ENCODE results near the gene TLR5. TPM values are rescaled to one million over a fixed set of nuclear protein-coding genes. Genes with fewer than 3 reads are reported as not detected.

Gene TLR5
- polyA plus RNA-seq, 3 donors: 35.5 to 58.0 (median 45.7) TPM

- Histone ChIP-seq H3K27me3 (ENCODE audit: control insufficient read depth in 2 of 2, insufficient read depth in 2 of 2, low read length in 2 of 2) (no peaks in the 10 kb centered on the region), H3K4me3 (replicated peaks in 1 of 3; ENCODE audit: low read depth in 2 of 3, low read length in 3 of 3) (no peak overlapping the region), H3K4me1 (ENCODE audit: control insufficient read depth in 1 of 2, insufficient read depth in 2 of 2, low read length in 2 of 2) (peaks cover 3 to 6% of the 10 kb centered on the region in 2 donors), H3K9me3 (replicated peaks in 1 of 2; ENCODE audit: control insufficient read depth in 1 of 2, insufficient read depth in 1 of 2, low read length in 2 of 2) (no peaks in the 10 kb centered on the region), H4K20me1 (ENCODE audit: insufficient read depth, low read length) (no peaks in the 10 kb centered on the region), H2AFZ (ENCODE audit: insufficient read depth, low read depth, low read length, poor library complexity, severe bottlenecking) (no peak overlapping the region), H3K36me3 (replicated peaks in 1 of 2; ENCODE audit: control insufficient read depth in 1 of 2, insufficient read depth in 2 of 2, low read length in 2 of 2) (no peaks in the 10 kb centered on the region), H3K27ac (ENCODE audit: low read depth in 1 of 2, low read length in 2 of 2) (no peak overlapping the region), H3K79me2 (ENCODE audit: insufficient read depth, low read length) (no peaks in the 10 kb centered on the region), H3K4me2 (replicated peaks; ENCODE audit: extremely low read depth, low read length, poor library complexity, severe bottlenecking) (no peak overlapping the region), H3K9ac (ENCODE audit: insufficient read depth, low read length, poor library complexity, severe bottlenecking) (no peak overlapping the region)
- WGBS (ENCODE audit: insufficient coverage): 93% methylated on average over 11 of the region's 16 CpGs
- peaks cover 3% of the 10 kb centered on the region for H3K4me1 Mint-ChIP-seq
- intact Hi-C loops (cut with micrococcal nuclease): no loop called here
- no peak for TF ChIP-seq CTCF (IDR thresholded peaks at IDR 0.05)
- H3K36me3 Mint-ChIP-seq: no peaks in the 10 kb centered on the region
- DNase-seq: no peak
- H3K27me3 Mint-ChIP-seq (ENCODE audit: low read depth in 3 of 3): peaks cover 2 to 6% (median 6%) of the 10 kb centered on the region in 3 donors
- H3K27ac Mint-ChIP-seq: no peak overlapping the region
- peaks cover 0 to 2% (median 0%) of the 10 kb centered on the region in 7 donors for H3K9me3 Mint-ChIP-seq
- H3K4me3 Mint-ChIP-seq: no peak overlapping the region
Measured at GRCh38 chr1:223077247-223077833, 65.7 kb downstream of the TLR5 start.

GRCh38 chr1:223076362-223076761, 66.7 kb downstream of the TLR5 start:
- Mint-ChIP-seq H3K9me3 (peaks cover 0 to 2% (median 0%) of the 10 kb centered on the region in 7 donors), H3K27ac (no peak overlapping the region), H3K4me1 (peaks cover 3% of the 10 kb centered on the region), H3K27me3 (ENCODE audit: low read depth in 3 of 3) (peaks cover 3 to 4% (median 4%) of the 10 kb centered on the region in 3 donors), H3K4me3 (no peak overlapping the region), H3K36me3 (no peaks in the 10 kb centered on the region)
- WGBS (ENCODE audit: insufficient coverage): 85% methylated on average over 5 of the region's 6 CpGs
- no peak overlapping the region for H3K4me2 ChIP-seq (replicated peaks; ENCODE audit: extremely low read depth, low read length, poor library complexity, severe bottlenecking)
- no peak overlapping the region for H3K9ac ChIP-seq (ENCODE audit: insufficient read depth, low read length, poor library complexity, severe bottlenecking)
- no peaks in the 10 kb centered on the region for H4K20me1 ChIP-seq (ENCODE audit: insufficient read depth, low read length)
- no peaks in the 10 kb centered on the region for H3K79me2 ChIP-seq (ENCODE audit: insufficient read depth, low read length)
- H3K9me3 ChIP-seq (replicated peaks in 1 of 2; ENCODE audit: control insufficient read depth in 1 of 2, insufficient read depth in 1 of 2, low read length in 2 of 2): no peaks in the 10 kb centered on the region
- H3K4me1 ChIP-seq (ENCODE audit: control insufficient read depth in 1 of 2, insufficient read depth in 2 of 2, low read length in 2 of 2): peaks cover 3 to 5% of the 10 kb centered on the region in 2 donors
- intact Hi-C loops (cut with micrococcal nuclease): no loop called here
- H2AFZ ChIP-seq (ENCODE audit: insufficient read depth, low read depth, low read length, poor library complexity, severe bottlenecking): no peak overlapping the region
- no peak for TF ChIP-seq CTCF (IDR thresholded peaks at IDR 0.05)
- H3K27ac ChIP-seq (ENCODE audit: low read depth in 1 of 2, low read length in 2 of 2): no peak overlapping the region
- H3K36me3 ChIP-seq (replicated peaks in 1 of 2; ENCODE audit: control insufficient read depth in 1 of 2, insufficient read depth in 2 of 2, low read length in 2 of 2): no peaks in the 10 kb centered on the region
- H3K27me3 ChIP-seq (ENCODE audit: control insufficient read depth in 2 of 2, insufficient read depth in 2 of 2, low read length in 2 of 2): no peaks in the 10 kb centered on the region
- DNase-seq: no peak
- H3K4me3 ChIP-seq (replicated peaks in 1 of 3; ENCODE audit: low read depth in 2 of 3, low read length in 3 of 3): no peak overlapping the region

All from CD14-positive monocyte (primary cell).